Globus pallidus (tissue), 1 donor: ENCODE results near the gene LRP1B.

Experiments used
- DNase-seq: peaks from one replicate; pipeline ENCODE4 v3.0.0-alpha.2; 2015; ENCODE audit warnings: low spot score

LRP1B gene

DNA sequence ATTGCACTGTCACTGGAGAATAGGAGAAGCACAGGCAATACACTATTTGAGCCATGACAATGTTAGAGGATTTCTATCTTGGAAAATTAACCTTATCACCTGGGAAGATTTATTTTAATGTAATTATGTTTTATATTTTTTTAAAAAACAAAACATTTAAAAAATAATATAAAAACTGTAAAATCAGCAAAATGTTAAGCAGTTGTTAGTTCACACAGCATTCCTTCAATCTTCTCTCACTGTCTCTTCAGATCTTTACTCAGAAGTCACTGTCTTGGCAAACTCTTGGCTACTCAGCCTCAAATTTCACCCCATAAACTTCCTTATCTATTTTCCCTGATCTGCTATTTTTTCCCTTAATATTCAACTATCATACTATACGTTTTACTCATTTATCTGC lies 1322.6 kb downstream of the LRP1B start:
- no peak for DNase-seq

DNA sequence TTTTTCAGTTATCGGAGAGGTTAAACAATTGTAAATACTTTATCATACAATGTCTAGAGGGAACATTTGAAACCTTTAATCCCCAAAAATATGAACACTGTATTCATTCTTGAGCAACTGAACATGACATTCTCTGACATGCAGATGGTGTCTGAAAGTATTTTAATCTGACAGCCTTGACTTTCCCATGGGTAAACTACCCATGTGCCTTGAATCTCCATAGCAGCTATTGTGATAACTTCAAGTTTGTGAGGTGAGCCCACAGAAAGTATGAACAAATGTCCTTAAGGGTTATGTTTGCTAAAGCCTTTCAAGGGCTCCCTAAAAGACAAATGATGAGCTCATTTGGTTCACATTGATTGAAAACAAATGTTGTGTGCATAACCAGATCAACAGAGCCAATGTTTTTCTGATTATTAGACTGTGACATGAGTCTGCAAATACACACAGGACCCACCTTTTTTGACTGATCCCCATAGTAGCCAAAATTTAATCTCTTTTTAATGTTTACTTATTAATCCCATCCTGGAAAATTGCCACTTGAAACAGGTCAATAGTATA lies 1326.0 kb downstream of the LRP1B start:
- DNase-seq: no peak

DNA sequence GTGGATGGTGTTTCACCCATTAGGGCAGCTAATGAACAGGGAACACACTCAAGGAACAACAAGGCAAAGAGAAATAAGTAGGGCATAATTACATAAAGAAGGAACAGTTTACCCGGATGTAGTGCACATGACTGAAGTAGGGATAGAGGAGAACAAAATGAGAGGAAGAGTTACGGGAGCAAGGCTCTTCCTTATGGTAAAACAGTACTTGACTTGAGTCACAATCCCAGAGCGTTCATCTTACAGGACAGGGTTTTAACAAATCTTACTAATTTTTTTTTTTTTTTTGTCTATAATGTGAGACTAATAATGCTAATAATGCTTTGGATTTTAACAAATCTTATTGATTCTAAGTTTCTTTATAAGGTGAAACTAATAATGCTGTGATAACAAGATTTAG lies 1329.5 kb downstream of the LRP1B start:
- no peak for DNase-seq

DNA sequence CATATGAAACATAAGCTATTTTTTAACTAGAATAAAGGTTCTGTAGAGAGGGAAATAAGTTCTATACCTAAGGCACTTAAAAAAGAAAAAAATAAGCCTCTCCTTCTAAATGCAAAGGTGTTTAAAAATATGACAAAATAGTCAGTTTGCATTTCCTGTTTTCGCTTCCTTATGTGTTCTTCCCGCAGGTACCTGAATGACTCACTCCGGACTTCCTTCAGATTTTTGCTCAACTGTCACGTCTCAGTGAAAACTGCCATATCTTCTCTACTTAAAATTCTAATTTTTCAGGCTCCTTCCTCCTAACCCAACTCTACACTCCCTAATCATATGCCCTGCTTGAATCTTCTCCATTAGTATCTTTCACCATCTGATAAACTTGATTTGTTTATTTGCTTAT lies 1333.1 kb downstream of the LRP1B start:
- DNase-seq: no peak

DNA sequence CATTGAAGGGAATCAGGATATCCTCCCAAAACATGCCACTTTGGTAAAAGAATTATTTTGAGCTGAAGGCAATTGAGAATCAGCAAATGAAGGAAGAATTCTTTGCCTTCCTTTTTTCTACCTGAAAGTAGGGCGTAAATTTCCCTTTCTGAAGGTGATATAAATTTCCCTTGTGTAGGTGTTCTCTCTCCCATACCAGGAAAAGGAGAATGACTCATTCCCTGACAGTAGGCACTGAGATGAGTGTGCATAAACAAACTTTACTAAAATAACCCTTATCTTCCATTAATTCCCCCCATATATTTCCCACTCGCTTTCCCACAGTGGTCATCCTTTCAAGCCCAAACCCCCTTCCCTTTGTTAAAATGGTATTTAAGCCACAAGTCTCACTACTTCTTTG lies 1339.0 kb downstream of the LRP1B start:
- no peak for DNase-seq

DNA sequence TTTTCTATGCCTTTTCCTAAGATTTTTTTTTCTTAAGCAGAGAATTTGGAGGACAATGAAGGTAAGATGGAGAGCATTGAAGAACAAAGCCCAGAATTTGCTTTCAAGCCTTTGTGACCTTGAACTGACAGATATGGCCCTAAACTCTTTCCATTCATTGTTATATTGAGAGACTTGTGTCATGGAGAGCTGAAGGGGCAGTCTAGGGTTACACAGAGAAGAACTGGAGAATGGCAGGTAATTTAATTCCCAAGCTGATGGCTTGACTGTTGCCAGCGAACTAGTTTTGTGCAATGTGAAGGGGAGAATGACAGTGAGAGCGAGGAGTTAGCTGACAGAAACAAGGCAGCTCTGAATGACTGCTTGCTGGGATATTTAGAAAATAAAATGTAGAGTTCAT lies 1344.2 kb downstream of the LRP1B start:
- no peak for DNase-seq

DNA sequence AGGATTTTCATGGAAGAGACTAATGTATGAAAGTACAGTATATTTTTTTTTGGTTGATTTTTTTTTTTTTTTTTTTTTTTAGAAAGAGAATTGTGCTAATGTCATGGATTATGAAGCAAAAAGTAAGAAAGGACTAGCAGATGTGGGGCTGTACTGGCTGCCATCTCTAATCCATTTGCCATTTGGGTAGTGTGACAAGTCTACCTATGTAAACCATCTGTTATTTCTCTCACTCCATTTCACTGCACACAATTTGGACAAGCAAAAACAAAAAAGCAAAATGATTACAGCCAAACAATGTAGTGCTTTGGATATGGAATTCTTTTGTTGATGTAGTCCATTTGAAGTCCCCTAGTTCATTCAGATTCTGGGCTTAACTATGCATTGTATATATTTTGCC lies 1355.4 kb downstream of the LRP1B start:
- no peak for DNase-seq

DNA sequence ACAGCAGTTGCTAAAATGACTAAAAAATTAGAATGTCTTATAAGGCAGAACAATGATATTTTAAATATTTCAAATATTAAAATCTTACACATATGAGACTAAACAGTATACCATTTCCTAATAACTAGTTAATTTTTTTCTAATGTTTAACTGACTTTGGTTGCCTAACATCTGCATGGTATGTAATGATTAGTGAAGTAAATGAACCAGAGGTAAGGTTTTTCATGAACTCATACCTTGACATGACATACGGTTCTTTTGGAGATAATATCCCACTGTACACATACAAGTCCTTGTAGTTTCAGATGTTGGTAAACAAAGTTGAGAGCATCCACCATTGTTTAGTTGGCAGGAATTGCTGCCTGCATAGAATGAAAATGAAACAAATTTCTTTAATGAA lies 1360.2 kb downstream of the LRP1B start:
- no peak for DNase-seq

DNA sequence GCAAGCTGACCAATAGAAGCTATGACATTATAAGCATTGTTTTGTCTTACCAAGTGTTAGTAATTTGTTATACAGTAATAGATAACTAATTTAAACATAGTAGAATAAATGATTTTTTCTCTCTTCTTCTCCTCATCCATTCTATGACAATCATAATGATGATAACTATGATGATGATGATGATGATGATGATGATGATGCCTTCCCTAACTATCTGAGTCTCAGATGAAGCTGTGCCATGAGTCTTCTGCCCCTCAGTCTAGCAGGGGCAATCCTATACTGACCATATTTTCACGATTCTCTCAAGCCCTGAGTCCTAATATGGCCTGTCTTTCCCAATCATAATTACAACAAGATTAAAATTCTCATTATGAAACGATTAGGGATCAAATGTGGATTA lies 1369.0 kb downstream of the LRP1B start:
- DNase-seq: no peak

DNA sequence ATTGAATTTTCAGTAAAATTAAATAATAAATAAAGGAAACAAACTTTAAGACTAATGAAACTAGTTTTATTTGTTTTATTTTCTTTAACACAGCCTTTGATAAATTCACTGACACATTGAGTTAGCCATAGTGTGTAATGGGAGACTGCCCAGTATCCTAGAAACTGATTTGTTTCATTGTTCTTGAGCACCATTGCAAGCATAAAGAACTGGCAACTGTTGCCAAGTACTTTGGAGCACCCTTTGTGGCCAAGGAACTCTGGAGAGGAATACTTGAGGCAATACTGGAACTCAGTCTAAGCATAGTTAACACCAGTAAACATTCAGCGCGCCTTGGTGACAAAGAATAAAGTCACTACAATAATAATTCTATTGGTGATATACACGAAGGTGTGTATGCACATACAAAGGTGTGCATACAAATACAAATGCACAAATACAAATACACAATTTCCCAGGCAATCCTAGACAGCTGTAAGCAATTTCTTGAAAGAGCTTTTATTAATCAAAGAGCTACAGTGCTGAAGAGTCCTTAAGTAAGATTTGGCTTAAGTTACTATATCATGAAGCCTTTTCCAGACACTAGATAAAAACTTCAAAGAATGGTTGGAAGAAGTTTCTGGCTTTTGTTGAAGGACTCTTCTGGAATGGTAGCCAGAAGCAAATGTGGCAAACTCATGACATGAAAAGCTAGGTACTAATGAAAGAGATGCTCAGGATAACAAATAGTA lies 1371.2 kb downstream of the LRP1B start:
- DNase-seq: peak; percentile 26

DNA sequence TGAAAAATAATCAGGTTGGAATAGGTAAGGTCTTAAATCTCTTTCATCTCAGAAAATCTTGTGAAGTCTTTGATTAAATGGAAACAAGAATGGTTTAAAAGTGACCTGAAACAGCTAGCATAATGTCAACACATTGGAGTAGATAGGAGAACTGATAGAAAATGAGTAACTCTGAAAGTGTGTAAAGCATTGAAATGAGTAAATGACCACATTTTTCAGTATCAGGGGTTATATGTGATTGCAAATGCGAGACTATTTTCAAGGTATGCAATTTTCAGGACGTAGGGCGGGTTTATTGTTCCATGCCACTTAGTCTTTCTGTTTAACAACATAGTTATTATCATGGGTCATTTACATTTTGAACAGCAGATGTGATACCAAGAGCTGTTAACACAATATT lies 1383.2 kb downstream of the LRP1B start:
- DNase-seq: no peak

DNA sequence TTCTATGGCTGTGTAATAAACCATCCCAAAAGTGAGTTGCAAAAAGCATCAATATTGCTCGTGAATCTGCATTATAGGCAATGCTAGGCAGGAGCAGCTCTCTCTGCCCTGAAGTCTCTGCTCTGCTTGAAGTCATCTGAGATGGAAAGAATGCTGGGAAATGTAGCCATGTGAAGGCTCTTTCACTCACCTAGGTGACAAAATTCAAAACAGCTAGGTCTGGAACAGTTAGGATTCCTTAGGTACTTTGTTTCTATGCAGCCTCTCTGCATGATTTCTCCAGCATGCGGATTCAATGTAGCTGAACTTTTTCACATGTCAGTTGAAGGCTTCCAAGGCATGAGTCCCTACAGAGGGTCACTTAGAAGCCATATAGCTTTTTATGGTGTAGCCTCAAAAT lies 1383.7 kb downstream of the LRP1B start:
- no peak for DNase-seq

DNA sequence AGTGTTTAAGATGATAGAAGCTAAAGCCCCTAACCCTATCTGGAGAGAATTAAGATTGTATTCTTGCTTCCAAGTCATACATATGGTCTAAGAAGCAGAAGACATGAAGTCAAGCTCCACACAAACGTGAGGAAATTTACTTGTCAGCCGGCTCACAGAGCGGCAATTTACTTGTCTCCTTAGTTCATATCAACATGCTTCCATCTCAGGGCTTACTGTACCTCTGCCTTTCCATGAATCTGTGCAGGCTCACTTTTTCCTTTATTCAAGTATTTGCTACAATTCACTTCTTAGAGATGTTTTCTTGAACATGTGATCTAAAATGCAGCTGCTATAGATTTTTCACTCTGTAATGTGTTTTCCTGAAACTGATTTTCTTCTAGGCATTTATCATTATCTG lies 1386.4 kb downstream of the LRP1B start:
- DNase-seq: no peak

DNA sequence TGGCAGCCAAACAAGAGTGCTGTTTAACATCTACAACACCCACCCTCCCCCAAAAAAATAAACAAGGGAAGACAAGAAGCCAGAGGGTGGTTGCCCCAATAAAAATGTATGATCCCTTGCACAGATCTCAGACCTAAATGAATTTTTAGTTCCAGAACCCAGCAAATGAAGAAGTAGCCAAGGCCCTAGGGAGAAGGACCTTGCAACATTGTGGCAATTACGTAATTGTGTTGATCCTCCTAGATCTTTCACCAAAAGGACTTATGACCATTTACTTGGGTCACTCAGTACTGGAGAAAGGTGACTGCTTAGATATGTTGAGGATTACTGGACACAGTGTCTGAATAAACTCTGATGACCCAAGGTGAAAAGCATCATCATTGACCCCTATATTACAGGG lies 1393.8 kb downstream of the LRP1B start:
- no peak for DNase-seq

DNA sequence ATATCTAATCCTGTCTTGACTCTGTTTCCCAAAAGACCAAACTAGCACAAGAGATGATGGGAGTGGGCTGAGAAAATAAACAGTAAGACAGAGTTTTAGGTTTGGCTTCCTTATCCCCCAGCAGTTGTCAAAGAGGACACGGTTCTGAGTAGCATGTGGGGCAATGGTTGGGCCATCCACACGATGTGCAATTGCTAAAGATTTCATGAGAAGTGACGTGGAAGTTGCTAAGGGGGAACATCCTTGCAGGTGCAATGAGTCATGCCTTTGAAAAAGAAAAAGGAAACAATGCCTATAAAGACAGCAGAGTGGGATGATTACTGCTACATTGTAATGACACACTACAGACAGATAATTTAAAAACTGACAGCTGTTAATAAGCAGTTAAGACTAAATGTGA lies 1395.8 kb downstream of the LRP1B start:
- DNase-seq: no peak

DNA sequence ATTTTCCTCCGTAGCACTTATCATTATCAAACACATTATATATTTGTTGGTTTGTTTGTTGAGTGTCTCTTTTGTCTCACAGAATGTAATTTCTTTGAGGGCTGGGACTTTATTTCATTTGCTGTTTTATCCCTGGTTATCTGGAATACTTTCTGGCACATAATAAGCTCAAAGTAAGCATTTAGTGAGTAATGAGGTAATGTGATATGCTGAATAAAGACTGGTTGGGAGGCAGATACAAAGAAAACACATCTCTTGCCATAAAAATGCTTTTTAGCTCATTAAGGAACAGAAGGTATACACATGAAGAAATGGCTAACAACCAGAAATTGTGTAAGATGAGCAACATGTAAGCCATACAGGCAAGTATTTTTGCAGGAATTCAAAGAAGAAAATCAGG lies 1411.8 kb downstream of the LRP1B start:
- DNase-seq: no peak

DNA sequence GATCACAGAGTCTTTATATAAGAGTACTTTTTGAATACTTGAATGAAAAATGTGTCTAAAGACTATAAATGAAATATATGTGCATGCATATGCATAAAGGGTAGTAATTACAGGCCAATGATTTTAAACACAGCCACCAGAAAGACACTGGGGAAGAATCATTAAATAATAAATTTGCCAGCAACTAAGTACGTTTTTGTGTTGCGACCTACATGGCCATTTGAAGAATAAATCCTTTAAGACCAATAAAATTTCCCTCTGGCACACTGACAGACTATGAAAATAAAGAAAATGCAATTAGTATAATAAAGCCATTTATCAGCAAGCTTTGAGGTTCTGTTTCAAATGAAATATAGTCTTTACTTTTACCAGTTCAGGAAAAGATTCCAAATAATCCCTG lies 1413.3 kb downstream of the LRP1B start:
- DNase-seq: no peak

DNA sequence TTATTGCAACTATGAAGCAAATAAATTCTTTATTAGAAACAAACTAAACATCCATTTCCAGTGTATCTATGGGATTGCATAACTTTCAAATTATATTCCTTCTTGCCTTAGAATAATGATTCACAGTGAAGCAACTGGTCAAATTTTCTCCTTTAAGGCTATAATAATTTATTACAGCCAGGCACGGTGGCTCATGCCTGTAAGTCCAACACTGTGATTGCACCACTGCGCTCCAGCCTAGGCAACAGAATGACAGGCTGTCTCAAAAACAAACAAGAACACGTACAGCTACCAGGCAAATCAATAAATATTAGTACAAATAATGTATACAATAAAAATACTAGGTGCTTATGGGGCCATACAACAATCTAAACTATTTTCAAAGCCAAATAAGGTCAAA lies 1416.2 kb downstream of the LRP1B start:
- no peak for DNase-seq

DNA sequence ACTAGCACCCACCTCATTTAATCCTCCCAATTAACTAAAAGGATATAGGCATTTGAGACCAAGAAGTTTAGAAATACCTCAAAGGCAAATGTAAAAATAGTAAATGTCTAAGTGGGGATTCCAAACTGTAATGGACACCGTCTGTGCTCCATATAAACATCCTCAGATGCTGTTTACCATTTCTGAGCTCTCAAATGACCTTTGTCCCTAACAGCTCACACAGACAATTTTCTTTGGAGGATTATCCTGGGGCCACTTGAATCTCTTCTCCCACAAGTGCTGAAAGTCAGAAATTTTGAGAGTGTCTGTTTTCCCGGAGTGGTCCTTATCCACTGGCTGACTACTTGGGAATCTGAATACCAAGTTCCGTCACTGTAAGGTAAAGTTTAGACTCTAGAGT lies 1418.9 kb downstream of the LRP1B start:
- DNase-seq: no peak

DNA sequence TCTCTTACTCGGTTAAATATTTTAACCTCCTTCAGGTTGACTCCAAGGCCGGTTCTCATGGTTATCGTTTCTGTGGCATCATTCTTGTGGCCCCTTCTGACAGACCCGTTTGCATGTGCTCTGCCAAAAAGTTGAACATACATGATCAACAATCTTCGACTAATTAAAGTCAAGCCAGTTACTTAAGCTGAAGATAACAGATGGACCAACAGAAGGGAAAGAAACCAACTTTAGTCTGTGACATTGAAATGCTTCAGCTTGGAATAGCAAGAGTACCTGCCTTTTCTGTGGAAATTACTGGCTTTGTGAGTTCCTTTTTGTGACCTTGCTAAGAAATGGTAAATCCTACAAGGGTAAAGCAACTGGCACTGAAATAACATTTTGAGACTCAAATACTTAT lies 1429.1 kb downstream of the LRP1B start:
- no peak for DNase-seq

DNA sequence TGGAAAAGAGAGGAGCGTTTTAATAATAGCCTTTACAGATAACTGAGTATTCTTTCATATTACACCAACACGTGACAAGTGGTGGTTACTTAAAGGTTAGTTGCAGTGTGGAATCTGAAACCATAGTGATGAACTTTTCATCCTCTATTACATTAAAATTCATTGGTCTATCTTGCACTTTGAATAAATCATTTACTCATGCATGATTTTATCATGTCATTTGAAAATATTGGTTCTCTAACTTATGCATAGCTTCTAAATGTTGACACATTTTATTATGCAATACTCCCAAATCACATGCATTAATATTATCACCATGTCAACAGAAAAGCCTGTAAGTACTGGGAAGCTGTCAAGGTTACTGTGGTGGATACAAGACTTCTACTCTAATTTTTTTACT lies 1432.2 kb downstream of the LRP1B start:
- no peak for DNase-seq

DNA sequence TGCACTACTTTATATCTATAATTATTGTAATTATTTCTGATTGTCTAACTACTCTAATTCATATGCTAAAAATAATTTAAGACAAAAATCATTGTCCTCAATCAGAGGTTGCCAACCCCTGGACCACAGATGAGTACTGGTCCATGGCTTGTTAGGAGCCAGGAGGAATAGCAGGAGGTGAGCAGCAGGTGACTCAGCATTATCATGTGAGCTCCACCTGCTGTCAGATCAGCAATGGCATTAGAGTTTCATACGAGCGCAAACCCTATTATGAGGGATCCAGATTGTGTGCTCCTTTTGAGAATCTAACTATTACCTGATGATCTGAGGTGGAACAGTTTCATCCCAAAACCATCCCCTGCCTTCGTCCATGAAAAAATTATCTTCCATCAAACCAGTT lies 1434.4 kb downstream of the LRP1B start:
- no peak for DNase-seq

DNA sequence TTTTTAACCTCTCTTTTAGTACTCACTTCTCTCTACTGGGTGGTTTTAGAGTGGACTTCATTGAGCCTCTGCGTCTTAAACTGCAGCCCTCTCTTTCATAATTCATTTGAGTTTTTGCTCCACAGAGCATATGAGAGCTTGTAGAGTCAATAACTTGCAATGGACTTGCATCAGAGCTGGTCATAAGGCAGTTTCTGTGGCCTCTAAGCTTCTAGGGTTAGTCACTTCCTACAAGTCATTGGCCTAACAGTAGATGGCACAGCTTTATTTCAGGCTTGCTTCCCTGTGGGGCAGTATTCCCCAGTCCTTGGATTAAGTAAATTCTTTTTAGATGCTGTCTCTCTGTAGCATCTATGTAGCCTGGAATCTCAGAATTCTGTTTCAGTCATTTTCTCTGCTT lies 1435.7 kb downstream of the LRP1B start:
- DNase-seq: no peak

DNA sequence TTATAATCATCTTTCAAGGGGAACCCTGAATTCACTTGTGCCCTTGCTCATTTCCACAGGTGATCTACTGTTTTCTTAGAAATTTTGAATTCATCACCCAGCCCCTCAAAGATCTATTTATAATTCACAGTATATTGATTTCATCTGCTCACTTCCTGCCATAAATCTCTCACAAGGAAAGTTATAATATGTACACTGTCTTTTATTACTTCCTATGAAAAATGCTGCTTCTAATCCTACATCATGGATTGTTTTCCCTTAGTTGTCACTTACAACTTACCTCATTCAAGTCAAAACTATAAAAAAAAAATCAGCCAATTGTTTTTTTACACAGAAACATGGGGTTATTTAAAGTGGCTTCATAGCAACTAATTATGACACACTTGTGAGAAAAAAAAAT lies 1443.0 kb downstream of the LRP1B start:
- no peak for DNase-seq
